Measurements from ENCODE around the gene HS3ST5. TPM values are rescaled to one million over a fixed set of nuclear protein-coding genes. Genes with fewer than 3 reads are reported as not detected.

The HS3ST5 gene
- total RNA-seq, 1 experiment from 2014 or later = 8.7 TPM

DNA sequence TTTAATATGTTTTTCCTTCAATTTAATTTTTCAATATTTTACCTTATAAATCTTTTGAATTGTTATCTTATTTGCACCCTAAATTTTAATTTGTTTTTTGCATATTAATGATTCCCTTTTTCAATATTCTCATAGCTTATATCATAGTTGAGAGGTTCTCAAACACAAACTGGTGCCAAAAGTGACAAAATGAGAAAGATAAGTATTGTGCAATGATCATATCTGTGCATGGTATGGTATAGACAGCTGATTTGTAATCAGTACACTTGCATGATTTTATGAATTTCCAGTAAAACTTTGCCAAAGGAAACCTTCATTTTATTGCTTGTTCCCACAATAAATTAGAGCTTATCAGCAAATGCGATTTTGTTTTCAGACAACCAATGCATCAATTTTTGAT lies 210.9 kb downstream of the HS3ST5 start:
- Mint-ChIP-seq H3K36me3 (peaks cover 7% of the 10 kb centered on the region; the same call in 1 of the 2 replicates), H3K4me1 (peaks cover 8% of the 10 kb centered on the region), H3K27ac (no peak overlapping the region), H3K9me3 (peaks cover 13% of the 10 kb centered on the region), H3K27me3 (ENCODE audit: low read depth) (no peaks in the 10 kb centered on the region), H3K4me3 (no peak overlapping the region)
- ATAC-seq = no peak
- ChIA-PET CTCF (no interaction called here), POLR2A (no interaction called here)
- no peak for TF ChIP-seq SMAD3 (CRISPR knock-in tag; IDR thresholded peaks at IDR 0.05; ENCODE audit: borderline replicate concordance)
- TF ChIP-seq NFE2L1 (CRISPR knock-in tag; IDR thresholded peaks at IDR 0.05) = no peak
- TF ChIP-seq, protein P1, sequence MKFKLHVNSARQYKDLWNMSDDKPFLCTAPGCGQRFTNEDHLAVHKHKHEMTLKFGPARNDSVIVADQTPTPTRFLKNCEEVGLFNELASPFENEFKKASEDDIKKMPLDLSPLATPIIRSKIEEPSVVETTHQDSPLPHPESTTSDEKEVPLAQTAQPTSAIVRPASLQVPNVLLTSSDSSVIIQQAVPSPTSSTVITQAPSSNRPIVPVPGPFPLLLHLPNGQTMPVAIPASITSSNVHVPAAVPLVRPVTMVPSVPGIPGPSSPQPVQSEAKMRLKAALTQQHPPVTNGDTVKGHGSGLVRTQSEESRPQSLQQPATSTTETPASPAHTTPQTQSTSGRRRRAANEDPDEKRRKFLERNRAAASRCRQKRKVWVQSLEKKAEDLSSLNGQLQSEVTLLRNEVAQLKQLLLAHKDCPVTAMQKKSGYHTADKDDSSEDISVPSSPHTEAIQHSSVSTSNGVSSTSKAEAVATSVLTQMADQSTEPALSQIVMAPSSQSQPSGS (CRISPR knock-in tag; IDR thresholded peaks at IDR 0.05; ENCODE audit: borderline replicate concordance, low read depth) = no peak
- TF ChIP-seq, protein P2, sequence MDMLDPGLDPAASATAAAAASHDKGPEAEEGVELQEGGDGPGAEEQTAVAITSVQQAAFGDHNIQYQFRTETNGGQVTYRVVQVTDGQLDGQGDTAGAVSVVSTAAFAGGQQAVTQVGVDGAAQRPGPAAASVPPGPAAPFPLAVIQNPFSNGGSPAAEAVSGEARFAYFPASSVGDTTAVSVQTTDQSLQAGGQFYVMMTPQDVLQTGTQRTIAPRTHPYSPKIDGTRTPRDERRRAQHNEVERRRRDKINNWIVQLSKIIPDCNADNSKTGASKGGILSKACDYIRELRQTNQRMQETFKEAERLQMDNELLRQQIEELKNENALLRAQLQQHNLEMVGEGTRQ (CRISPR knock-in tag; IDR thresholded peaks at IDR 0.05) = no peak
- TF ChIP-seq ZNF263 (CRISPR knock-in tag; IDR thresholded peaks at IDR 0.05; ENCODE audit: low read depth) = no peak
- no peak for TF ChIP-seq ZNF416 (CRISPR knock-in tag; IDR thresholded peaks at IDR 0.05)
- TF ChIP-seq OVOL2 (CRISPR knock-in tag; IDR thresholded peaks at IDR 0.05; ENCODE audit: borderline replicate concordance) = no peak
- TF ChIP-seq CTCF (IDR thresholded peaks at IDR 0.05) = no peak
- TF ChIP-seq NR1H2 (CRISPR knock-in tag; IDR thresholded peaks at IDR 0.05) = no peak
- TF ChIP-seq PRRX2 (CRISPR knock-in tag; IDR thresholded peaks at IDR 0.05) = no peak
- no peak for TF ChIP-seq ZNF396 (CRISPR knock-in tag; IDR thresholded peaks at IDR 0.05; ENCODE audit: borderline replicate concordance)
- TF ChIP-seq, protein P3, sequence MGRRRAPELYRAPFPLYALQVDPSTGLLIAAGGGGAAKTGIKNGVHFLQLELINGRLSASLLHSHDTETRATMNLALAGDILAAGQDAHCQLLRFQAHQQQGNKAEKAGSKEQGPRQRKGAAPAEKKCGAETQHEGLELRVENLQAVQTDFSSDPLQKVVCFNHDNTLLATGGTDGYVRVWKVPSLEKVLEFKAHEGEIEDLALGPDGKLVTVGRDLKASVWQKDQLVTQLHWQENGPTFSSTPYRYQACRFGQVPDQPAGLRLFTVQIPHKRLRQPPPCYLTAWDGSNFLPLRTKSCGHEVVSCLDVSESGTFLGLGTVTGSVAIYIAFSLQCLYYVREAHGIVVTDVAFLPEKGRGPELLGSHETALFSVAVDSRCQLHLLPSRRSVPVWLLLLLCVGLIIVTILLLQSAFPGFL (CRISPR knock-in tag; IDR thresholded peaks at IDR 0.05; ENCODE audit: borderline replicate concordance) = no peak
- no peak for TF ChIP-seq IRF2 (CRISPR knock-in tag; IDR thresholded peaks at IDR 0.05; ENCODE audit: borderline replicate concordance, low read depth)
- TF ChIP-seq CREB1 (CRISPR knock-in tag; IDR thresholded peaks at IDR 0.05) = no peak
- no peak for TF ChIP-seq GRHL2 (CRISPR knock-in tag; IDR thresholded peaks at IDR 0.05; ENCODE audit: insufficient replicate concordance, severe bottlenecking)
- no peak for TF ChIP-seq JAZF1 (CRISPR knock-in tag; IDR thresholded peaks at IDR 0.05)
- no peak for DNase-seq (ENCODE audit: low spot score)

DNA sequence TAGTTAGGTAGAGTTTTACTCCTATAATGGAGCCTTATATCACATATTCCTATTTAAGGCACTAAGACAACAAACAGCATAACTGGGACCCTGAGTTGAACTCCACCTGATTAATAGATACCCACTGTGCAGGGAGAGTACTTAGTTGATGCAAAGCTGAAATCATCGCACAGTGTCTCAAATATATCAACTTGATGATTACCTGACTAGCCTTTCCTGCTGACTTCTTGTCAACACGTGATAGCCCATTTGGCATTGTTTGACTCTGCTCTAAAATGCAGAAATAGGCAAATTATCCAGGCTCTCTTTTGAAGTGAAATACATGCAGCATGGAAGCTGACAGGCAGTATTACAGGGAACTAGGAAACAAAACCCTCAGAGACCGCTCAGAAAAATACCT lies 217.2 kb downstream of the HS3ST5 start:
- ATAC-seq (no peak), DNase-seq (ENCODE audit: low spot score) (no peak)
- H3K4me3 Mint-ChIP-seq = no peak overlapping the region
- no peaks in the 10 kb centered on the region for H3K27me3 Mint-ChIP-seq (ENCODE audit: low read depth)
- H3K4me1 Mint-ChIP-seq = peaks cover 36% of the 10 kb centered on the region
- POLR2A ChIA-PET = no interaction called here
- no peak overlapping the region for H3K27ac Mint-ChIP-seq
- TF ChIP-seq RELA (CRISPR knock-in tag; IDR thresholded peaks at IDR 0.05; ENCODE audit: borderline replicate concordance) (no peak), ZNF423 (CRISPR knock-in tag; IDR thresholded peaks at IDR 0.05) (no peak), CREB1 (CRISPR knock-in tag; IDR thresholded peaks at IDR 0.05) (no peak), AR (CRISPR knock-in tag; IDR thresholded peaks at IDR 0.05) (no peak), MXD4 (CRISPR knock-in tag; IDR thresholded peaks at IDR 0.05; ENCODE audit: borderline replicate concordance) (no peak), GRHL2 (CRISPR knock-in tag; IDR thresholded peaks at IDR 0.05; ENCODE audit: insufficient replicate concordance, severe bottlenecking) (no peak), NFATC4 (CRISPR knock-in tag; IDR thresholded peaks at IDR 0.05) (no peak), NR2C2 (CRISPR knock-in tag; IDR thresholded peaks at IDR 0.05) (no peak), TEAD4 (CRISPR knock-in tag; IDR thresholded peaks at IDR 0.05) (no peak), SP1 (CRISPR knock-in tag; conservative IDR thresholded peaks at IDR 0.05) (no peak)
- TF ChIP-seq, protein P1 (CRISPR knock-in tag; IDR thresholded peaks at IDR 0.05; ENCODE audit: borderline replicate concordance, low read depth) = no peak
- H3K36me3 Mint-ChIP-seq = peaks cover 7% of the 10 kb centered on the region; the same call in 1 of the 2 replicates
- CTCF ChIA-PET = interaction anchor here (0.8 kb wide), 1 partner anchor 17 kb away, joined by 3 read pairs; no protein-coding TSS in a partner anchor
- H3K9me3 Mint-ChIP-seq = peaks cover 10% of the 10 kb centered on the region

Measured in WTC11 (cell line).